Transverse colon (tissue), 4 donors: Measurements from ENCODE around the gene C20orf96. TPM values are rescaled to one million over a fixed set of nuclear protein-coding genes. Genes with fewer than 3 reads are reported as not detected.

ENCODE experiments used
- DNase-seq: peaks from one replicate; pipeline ENCODE4 v3.0.0-alpha.2; 2019
- H3K27ac ChIP-seq, 4 donors: fragments of 200-600 bp; sonication (generic); 2 replicates each; pipeline ENCODE4 v1.5.1; 2016 to 2018; ENCODE audit warnings: inconsistent platforms in 4 of 4
- H3K27me3 ChIP-seq: fragments of 200-600 bp; sonication (generic); 2 replicates; pipeline ENCODE4 v1.5.1; 2017; ENCODE audit warnings: inconsistent platforms
- H3K36me3 ChIP-seq, 4 donors: fragments of 200-600 bp; sonication (generic); 2 replicates each; pipeline ENCODE4 v1.5.1; 2017 to 2019; ENCODE audit warnings: inconsistent platforms in 4 of 4
- H3K4me1 ChIP-seq, 4 donors: fragments of 200-600 bp; sonication (generic); 2 replicates each; pipeline ENCODE4 v1.5.1; 2017 to 2020; ENCODE audit warnings: inconsistent platforms in 4 of 4
- H3K4me3 ChIP-seq, 4 donors: fragments of 200-600 bp; sonication (generic); 1 replicate in 1 of 4; 2 replicates in 3 of 4; pipeline versions ENCODE4 v1.5.1 to v1.6.1; 2017 to 2019; ENCODE audit warnings: inconsistent platforms in 4 of 4
- H3K9me3 ChIP-seq, 2 donors: fragments of 200-600 bp; sonication (generic); 2 replicates each; pipeline ENCODE4 v1.5.1; 2017 to 2019; ENCODE audit warnings: inconsistent platforms in 2 of 2
- EP300 ChIP-seq: sonication (generic); formaldehyde crosslinking; IDR thresholded peaks from one replicate; pipeline ENCODE4 v1.6.1; 2017; ENCODE audit warnings: antibody characterized with exemption, low read depth
- POLR2A ChIP-seq: fragments of 450-650 bp; IDR thresholded peaks from one replicate; pipeline ENCODE4 v1.6.1; 2016; ENCODE audit warnings: antibody characterized with exemption, mild to moderate bottlenecking, moderate library complexity
- POLR2AphosphoS5 ChIP-seq, 3 donors: sonication (generic); formaldehyde crosslinking; IDR thresholded peaks; one replicate each; pipeline ENCODE4 v1.6.1; 2016; ENCODE audit warnings: antibody characterized with exemption in 3 of 3
- WGBS, 2 donors: methylation state at CpG; one replicate each; pipeline ENCODE4 v1.1.5; 2018; ENCODE audit warnings: low coverage in 1 of 2; 5-methylcytosine and 5-hydroxymethylcytosine counted together
- in situ Hi-C, 4 donors: fragments of 200-750 bp; cut with MboI; loops; one replicate each; pipeline versions ENCODE4 v1.15.0 to v1.15.1; 2017; ENCODE audit warnings: low sequenced_read_pairs in 3 of 4, low pct_ligation_motif_present in 1 of 4, low pct_unique_long_range_greater_than_20kb in 1 of 4
- intact Hi-C: fragments of 100-400 bp; cut with DNase I; formaldehyde crosslinking; loops from one replicate; pipeline ENCODE4 v1.15.1; 2023; ENCODE audit warnings: low total_unique reads
- total RNA-seq, 4 donors: library from RNA; depleted of rRNA; stranded (reverse); fragments of >200 nt; gene quantifications; one replicate each; pipeline ENCODE4 v1.1.0, GENCODE V29; 2016
- TF ChIP-seq, protein P1 (sequence below), 5 experiments: fragments of 200-600 bp in 3 of 5; fragments of 450-650 bp in 2 of 5; sonication (generic) in 3 of 5; IDR thresholded peaks; 1 replicate in 2 of 5; 2 replicates in 3 of 5; pipeline ENCODE4 v1.5.1; 2016 to 2017; ENCODE audit warnings: antibody characterized with exemption in 5 of 5, inconsistent platforms in 3 of 5, mild to moderate bottlenecking in 2 of 5, moderate library complexity in 1 of 5

C20orf96 gene
- total RNA-seq, 4 donors from 2014 or later = 3.0 to 97.3 (median 3.7) TPM

- intact Hi-C loops = no loop called here
- DNase-seq = peak; percentile 84
- 1% methylated on average over 55 of the region's 75 CpGs; no CpG with 5 or more reads in 1 of the 2 donors for WGBS, 2 donors
- in situ Hi-C loops = no loop called here
- TF ChIP-seq POLR2A (peak; percentile 75), EP300 (no peak), POLR2AphosphoS5 (IDR thresholded peaks at IDR 0.05) (peak; percentile 59 to 86 (median 64))
- no peaks in the 10 kb centered on the region for H3K36me3 ChIP-seq
- H3K27me3 ChIP-seq = no peaks in the 10 kb centered on the region
- H3K4me1 ChIP-seq = peaks cover 4 to 36% (median 36%) of the 10 kb centered on the region in 4 donors
- peak overlapping the region; percentile 96 to 100 (median 100) for H3K27ac ChIP-seq
- peak overlapping the region; percentile 67 to 96 (median 84) for H3K4me3 ChIP-seq
- no peaks in the 10 kb centered on the region for H3K9me3 ChIP-seq
These were observed 7.6 kb upstream of the C20orf96 start for GRCh38 chr20:297925-298775.

DNA sequence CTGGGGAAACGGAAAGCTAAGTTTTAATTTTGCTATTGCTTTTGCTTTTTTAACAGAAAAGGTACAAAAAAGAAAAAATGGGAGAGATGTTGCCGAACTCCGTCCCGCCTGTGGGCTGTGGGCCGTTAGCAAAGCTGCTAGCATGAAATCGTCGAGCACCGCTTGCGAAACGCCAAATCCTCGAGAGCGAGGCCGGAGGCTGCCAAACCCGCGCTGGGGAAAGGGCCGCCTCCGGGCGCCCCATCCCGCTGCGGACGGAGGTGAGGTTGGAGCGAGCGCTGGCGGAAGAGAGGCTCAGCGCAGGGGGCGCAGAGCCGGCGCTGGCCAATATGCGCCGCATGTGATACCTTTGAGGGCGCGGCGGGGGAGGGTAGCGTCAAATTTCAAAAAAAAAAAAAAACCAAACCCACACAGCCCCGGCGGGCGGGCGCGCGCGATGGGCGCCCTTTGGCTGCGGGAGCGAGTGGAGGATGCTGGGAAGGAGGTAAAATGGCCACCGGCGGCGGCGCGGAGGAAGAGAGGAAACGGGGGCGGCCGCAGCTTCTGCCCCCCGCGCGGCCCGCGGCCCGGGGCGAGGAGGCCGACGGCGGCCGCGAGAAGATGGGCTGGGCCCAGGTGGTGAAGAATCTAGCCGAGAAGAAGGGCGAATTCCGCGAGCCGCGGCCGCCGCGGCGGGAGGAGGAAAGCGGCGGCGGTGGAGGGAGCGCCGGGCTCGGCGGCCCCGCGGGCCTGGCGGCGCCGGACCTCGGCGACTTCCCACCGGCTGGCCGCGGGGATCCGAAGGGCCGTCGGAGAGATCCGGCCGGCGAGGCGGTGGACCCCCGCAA lies 6.8 kb upstream of the C20orf96 start, which contains the start of gene ZCCHC3:
Gene ZCCHC3, plus strand, starts transcription at position 473 of the 827 bp plus-strand sequence. Its CDS starts 17 bp downstream, at position 490.
- peak within 1 kb of the TSS; percentile 96 to 100 (median 100) for H3K27ac ChIP-seq
- intact Hi-C loops (no loop called here), in situ Hi-C loops (no loop called here)
- H3K27me3 ChIP-seq = no peaks in the 10 kb centered on the region
- no peaks in the 10 kb centered on the region for H3K9me3 ChIP-seq
- TF ChIP-seq EP300 (no peak), POLR2AphosphoS5 (IDR thresholded peaks at IDR 0.05) (peak; percentile 53 to 80 (median 74)), POLR2A (peak; percentile 67)
- TF ChIP-seq, protein P1, sequence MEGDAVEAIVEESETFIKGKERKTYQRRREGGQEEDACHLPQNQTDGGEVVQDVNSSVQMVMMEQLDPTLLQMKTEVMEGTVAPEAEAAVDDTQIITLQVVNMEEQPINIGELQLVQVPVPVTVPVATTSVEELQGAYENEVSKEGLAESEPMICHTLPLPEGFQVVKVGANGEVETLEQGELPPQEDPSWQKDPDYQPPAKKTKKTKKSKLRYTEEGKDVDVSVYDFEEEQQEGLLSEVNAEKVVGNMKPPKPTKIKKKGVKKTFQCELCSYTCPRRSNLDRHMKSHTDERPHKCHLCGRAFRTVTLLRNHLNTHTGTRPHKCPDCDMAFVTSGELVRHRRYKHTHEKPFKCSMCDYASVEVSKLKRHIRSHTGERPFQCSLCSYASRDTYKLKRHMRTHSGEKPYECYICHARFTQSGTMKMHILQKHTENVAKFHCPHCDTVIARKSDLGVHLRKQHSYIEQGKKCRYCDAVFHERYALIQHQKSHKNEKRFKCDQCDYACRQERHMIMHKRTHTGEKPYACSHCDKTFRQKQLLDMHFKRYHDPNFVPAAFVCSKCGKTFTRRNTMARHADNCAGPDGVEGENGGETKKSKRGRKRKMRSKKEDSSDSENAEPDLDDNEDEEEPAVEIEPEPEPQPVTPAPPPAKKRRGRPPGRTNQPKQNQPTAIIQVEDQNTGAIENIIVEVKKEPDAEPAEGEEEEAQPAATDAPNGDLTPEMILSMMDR (IDR thresholded peaks at IDR 0.05) = peak in 3 of 5 experiments; percentile 20 to 22 (median 20)
- WGBS, 2 donors = 0 to 2% methylated on average over 12 to 87 of the region's 99 CpGs
- H3K36me3 ChIP-seq = no peaks in the 10 kb centered on the region
- DNase-seq = peak; percentile 86
- peaks cover 4 to 36% (median 36%) of the 10 kb centered on the region in 4 donors for H3K4me1 ChIP-seq
- H3K4me3 ChIP-seq = peak within 1 kb of the TSS; percentile 67 to 96 (median 84)

DNA sequence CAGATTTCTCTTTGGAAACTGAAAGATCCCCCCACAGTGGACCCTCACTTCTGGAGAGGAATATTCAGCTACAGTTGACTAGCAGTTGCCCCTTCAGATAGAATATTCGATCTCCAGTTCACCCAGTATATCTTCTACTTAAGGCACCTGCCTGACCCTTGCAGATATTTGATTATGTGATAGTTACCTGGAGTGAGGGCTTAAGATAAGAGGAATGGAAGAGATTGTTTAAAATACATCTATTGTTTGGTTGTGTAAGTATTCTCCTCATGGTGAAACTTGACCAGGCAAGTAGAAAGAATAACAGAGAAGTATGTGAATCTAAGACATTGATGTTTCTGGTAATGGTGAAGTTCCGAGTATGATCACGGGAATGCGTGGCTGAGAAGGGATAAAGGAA lies 5.3 kb upstream of the C20orf96 start:
- H3K4me1 ChIP-seq = peaks cover 4 to 38% (median 32%) of the 10 kb centered on the region in 4 donors
- H3K9me3 ChIP-seq = no peaks in the 10 kb centered on the region
- H3K27me3 ChIP-seq = no peaks in the 10 kb centered on the region
- 89 to 92% methylated on average over 4 of the region's 4 CpGs for WGBS, 2 donors
- TF ChIP-seq EP300 = no peak
- no peak for TF ChIP-seq POLR2A
- TF ChIP-seq, protein P1 (IDR thresholded peaks at IDR 0.05) = no peak
- no peak for TF ChIP-seq POLR2AphosphoS5 (IDR thresholded peaks at IDR 0.05)
- no peak for DNase-seq
- in situ Hi-C loops (no loop called here), intact Hi-C loops (no loop called here)
- H3K4me3 ChIP-seq = no peak overlapping the region
- H3K36me3 ChIP-seq = no peaks in the 10 kb centered on the region
- H3K27ac ChIP-seq = no peak overlapping the region

DNA sequence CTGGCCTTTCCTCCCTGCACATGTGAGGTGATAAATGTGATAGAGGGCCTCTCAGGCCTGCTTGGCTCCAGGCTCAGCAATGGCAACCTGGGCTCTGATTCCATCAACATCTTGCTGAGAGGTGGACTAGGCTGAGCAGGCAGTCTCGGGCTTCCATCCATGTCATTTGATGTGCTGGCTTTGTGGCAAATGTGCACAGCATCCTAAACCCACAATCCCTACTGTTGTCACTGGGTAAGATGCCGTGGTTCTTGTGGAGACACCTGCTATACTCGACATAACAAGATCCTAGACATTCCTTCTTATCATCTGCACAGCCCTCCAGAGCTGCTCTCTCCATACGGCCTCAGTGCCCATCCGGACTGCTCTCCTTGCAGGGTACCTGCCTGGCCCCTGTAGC lies 4.1 kb upstream of the C20orf96 start:
- in situ Hi-C loops = no loop called here
- no peaks in the 10 kb centered on the region for H3K27me3 ChIP-seq
- no peaks in the 10 kb centered on the region for H3K9me3 ChIP-seq
- TF ChIP-seq POLR2A = no peak
- peaks cover 4 to 32% (median 25%) of the 10 kb centered on the region in 4 donors for H3K4me1 ChIP-seq
- no peak for DNase-seq
- no peak overlapping the region for H3K27ac ChIP-seq
- intact Hi-C loops = no loop called here
- 76 to 92% methylated on average over 3 to 5 of the region's 5 CpGs for WGBS, 2 donors
- H3K36me3 ChIP-seq = no peaks in the 10 kb centered on the region
- no peak overlapping the region for H3K4me3 ChIP-seq
